HL-60 (cell line): ENCODE data around the gene ADGRG1.

Experiments used
- DNase-seq, 2 experiments: peaks; one replicate each; pipeline ENCODE4 v3.0.0-alpha.2; 2010 to 2020; ENCODE audit warnings: low read depth in 1 of 2, low spot score in 1 of 2
- H3K27ac ChIP-seq: fragments of 250-450 bp; sonication (Bioruptor Pico); replicated peaks from 2 replicates; pipeline ENCODE4 v1.5.1; 2020; ENCODE audit warnings: mild to moderate bottlenecking, moderate library complexity
- H3K27me3 ChIP-seq: fragments of 250-450 bp; sonication (Bioruptor Pico); 2 replicates; pipeline ENCODE4 v1.5.1; 2021; ENCODE audit warnings: mild to moderate bottlenecking, moderate library complexity; ENCODE audit not compliant: insufficient read depth, poor library complexity, severe bottlenecking
- H3K4me3 ChIP-seq: replicated peaks from 2 replicates; pipeline ENCODE4 v1.5.1; 2011; ENCODE audit warnings: mild to moderate bottlenecking, control low read depth, low read length; ENCODE audit not compliant: insufficient read depth
- CTCF ChIP-seq: IDR thresholded peaks from one replicate; pipeline ENCODE4 v1.5.1; 2011; ENCODE audit warnings: low read length, control low read depth, inconsistent platforms; ENCODE audit not compliant: insufficient read depth
- GABPA ChIP-seq: IDR thresholded peaks from 2 replicates; pipeline ENCODE4 v1.6.1; 2012; ENCODE audit warnings: low read depth
- POLR2AphosphoS5 ChIP-seq: IDR thresholded peaks from 2 replicates; pipeline ENCODE4 v1.6.1; 2012; ENCODE audit warnings: low read depth
- SPI1 ChIP-seq: IDR thresholded peaks from 2 replicates; pipeline ENCODE4 v1.6.1; 2012; ENCODE audit warnings: low read depth, mild to moderate bottlenecking, borderline replicate concordance
- TF ChIP-seq, protein P1 (sequence below): IDR thresholded peaks from 2 replicates; pipeline ENCODE4 v1.6.1; 2012; ENCODE audit warnings: low read depth; ENCODE audit not compliant: insufficient replicate concordance

Gene ADGRG1

DNA sequence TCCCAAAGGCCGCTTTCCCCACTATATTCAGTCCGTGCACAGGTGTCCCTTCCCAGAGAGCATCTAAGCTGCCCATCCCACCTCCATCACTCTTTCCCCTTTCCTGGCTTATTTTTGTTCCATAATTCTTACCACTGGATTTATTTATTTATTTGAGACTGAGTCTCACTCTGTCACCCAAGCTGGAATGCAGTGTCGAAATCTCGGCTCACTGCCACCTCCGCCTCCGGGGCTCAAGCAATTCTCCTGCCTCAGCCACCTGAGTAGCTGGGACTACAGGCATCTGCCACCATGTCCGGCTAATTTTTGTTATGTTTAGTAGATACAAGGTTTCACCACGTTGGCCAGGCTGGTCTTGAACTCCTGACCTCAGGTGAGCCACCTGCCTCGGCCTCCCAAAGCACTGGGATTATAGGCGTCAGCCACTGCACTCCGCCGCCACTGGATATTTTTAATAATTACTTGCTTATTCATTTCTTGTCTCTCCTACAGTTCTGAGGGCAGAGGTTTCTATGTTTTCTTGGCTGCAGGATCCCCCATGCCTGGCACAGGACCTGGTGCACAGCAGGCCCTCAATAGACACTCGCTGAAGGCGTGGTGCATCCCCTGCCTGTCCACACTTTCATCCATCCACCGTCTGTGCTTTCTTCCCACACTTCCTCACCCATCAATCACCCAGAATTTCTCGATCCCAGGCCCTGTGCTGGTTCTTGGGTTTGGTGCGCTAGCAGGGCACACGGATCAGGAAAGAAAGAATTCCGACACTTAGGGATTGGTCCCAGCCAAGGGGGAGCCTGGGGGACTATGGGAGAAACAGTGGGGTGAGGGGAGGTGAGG, 9.9 kb upstream of the ADGRG1 start:
- no peak overlapping the region for H3K27ac ChIP-seq
- no peaks in the 10 kb centered on the region for H3K27me3 ChIP-seq
- no peak for TF ChIP-seq CTCF
- TF ChIP-seq GABPA: no peak
- TF ChIP-seq POLR2AphosphoS5: no peak
- no peak for TF ChIP-seq SPI1
- TF ChIP-seq, protein P1, sequence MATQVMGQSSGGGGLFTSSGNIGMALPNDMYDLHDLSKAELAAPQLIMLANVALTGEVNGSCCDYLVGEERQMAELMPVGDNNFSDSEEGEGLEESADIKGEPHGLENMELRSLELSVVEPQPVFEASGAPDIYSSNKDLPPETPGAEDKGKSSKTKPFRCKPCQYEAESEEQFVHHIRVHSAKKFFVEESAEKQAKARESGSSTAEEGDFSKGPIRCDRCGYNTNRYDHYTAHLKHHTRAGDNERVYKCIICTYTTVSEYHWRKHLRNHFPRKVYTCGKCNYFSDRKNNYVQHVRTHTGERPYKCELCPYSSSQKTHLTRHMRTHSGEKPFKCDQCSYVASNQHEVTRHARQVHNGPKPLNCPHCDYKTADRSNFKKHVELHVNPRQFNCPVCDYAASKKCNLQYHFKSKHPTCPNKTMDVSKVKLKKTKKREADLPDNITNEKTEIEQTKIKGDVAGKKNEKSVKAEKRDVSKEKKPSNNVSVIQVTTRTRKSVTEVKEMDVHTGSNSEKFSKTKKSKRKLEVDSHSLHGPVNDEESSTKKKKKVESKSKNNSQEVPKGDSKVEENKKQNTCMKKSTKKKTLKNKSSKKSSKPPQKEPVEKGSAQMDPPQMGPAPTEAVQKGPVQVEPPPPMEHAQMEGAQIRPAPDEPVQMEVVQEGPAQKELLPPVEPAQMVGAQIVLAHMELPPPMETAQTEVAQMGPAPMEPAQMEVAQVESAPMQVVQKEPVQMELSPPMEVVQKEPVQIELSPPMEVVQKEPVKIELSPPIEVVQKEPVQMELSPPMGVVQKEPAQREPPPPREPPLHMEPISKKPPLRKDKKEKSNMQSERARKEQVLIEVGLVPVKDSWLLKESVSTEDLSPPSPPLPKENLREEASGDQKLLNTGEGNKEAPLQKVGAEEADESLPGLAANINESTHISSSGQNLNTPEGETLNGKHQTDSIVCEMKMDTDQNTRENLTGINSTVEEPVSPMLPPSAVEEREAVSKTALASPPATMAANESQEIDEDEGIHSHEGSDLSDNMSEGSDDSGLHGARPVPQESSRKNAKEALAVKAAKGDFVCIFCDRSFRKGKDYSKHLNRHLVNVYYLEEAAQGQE: no peak
- no peak for DNase-seq
- H3K4me3 ChIP-seq: no peak overlapping the region

- DNase-seq: no peak
- H3K4me3 ChIP-seq: no peak overlapping the region
- no peaks in the 10 kb centered on the region for H3K27me3 ChIP-seq
- TF ChIP-seq, protein P1: no peak
- TF ChIP-seq SPI1: no peak
- no peak overlapping the region for H3K27ac ChIP-seq
Measured at GRCh38 chr16:57619133-57619605, 9.3 kb upstream of the ADGRG1 start.

GRCh38 chr16:57619606-57620334, 8.7 kb upstream of the ADGRG1 start:
- Histone ChIP-seq H3K4me3 (no peak overlapping the region), H3K27me3 (no peaks in the 10 kb centered on the region), H3K27ac (no peak overlapping the region)
- no peak for TF ChIP-seq CTCF
- no peak for TF ChIP-seq POLR2AphosphoS5
- no peak for TF ChIP-seq SPI1
- TF ChIP-seq GABPA: no peak
- TF ChIP-seq, protein P1: no peak
- no peak for DNase-seq
